GM19239 (cell line): ENCODE data around the gene TIAM2.
A peak's percentile ranks its signal among the peaks of the same experiment; 100 is the strongest.
"Not testable (repeated sequence)": the region's sequence is repeated elsewhere in the genome, so short reads cannot be mapped to it uniquely, and the experiment has no call there.

Source experiments
- DNase-seq: peaks from one replicate; pipeline ENCODE4 v3.0.0; 2011; ENCODE audit warnings: low spot score; ENCODE audit not compliant: insufficient read length
- FAIRE-seq: peaks from 2 replicates; lab custom pipeline; 2011; peaks lifted over from hg19 to GRCh38; lab: Jason Lieb, UNC

TIAM2 gene

GRCh38 chr6:155265843-155266535 is 270.9 kb downstream of the TIAM2 start:
- DNase-seq = no peak
- FAIRE-seq = no peak

DNA sequence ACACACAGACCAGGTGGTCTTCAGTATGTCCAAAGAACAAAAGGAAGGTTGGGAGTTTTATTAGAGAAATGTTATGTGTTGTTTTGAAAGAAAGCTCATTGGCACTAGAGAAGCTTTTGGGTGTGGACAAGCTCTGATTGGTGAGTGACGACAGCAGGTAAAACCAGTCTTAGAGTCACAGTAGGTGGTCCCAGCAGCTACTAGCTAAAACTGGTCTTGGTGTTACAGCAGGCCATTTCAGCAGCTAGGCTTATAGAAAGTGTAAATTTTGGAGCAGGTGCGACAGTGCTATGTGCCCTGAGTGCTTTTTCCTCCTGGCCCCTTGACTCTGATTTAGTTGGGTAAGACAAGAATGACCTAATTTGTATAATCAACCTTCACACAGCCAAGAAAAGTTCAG is 272.3 kb downstream of the TIAM2 start:
- DNase-seq (no peak), FAIRE-seq (no peak)

DNA sequence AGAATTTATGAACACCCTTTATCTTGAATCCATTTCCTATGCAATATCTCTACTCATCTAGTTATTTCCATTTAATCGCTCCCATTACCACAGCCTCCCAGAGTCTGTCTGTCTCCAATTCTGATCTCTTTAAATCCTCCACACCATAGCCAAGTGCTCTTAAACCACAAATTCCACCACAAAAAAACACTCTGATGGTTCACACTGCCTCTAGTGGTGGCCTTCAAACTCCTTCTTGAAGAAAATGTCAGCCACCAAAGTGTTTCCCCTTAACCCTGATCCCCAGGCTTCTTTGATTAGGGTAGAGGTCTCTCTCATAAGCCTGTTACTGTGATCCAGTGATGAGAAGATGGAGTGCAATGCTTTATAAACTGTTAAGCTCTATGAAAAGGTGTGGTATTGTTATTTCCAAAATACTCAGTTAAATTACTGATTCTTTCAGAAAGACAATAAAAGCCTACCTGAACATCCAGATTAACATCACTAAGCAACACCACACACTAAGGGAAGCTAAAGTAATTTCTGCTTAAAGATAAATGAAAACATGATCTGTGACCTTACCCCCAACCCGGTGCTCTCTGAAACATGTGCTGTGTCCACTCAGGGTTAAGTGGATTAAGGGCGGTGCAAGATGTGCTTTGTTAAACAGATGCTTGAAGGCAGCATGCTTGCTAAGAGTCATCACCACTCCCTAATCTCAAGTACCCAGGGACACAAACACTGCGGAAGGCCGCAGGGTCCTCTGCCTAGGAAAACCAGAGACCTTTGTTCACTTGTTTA is 273.2 kb downstream of the TIAM2 start:
- not testable (repeated sequence) for DNase-seq
- peak; percentile 31 for FAIRE-seq

DNA sequence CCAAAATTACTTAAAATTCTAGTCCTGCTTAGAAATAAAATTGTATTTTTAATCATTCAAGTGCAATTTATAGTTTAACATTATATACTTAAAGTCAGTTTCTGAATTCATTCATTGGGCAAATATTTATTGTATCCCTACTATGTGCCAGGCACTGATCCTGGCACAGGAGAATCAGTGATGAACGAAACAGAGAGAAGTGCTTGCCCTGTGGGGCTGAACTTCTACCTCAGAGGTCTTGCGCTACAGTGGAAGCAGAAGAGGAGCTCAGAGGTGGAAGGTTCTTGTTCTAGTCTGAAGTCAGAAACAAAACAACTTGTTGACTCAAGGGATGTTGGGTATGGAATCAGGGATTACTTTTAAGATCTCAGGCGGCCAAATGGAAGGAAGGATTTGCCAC is 274.6 kb downstream of the TIAM2 start:
- DNase-seq (no peak), FAIRE-seq (no peak)

DNA sequence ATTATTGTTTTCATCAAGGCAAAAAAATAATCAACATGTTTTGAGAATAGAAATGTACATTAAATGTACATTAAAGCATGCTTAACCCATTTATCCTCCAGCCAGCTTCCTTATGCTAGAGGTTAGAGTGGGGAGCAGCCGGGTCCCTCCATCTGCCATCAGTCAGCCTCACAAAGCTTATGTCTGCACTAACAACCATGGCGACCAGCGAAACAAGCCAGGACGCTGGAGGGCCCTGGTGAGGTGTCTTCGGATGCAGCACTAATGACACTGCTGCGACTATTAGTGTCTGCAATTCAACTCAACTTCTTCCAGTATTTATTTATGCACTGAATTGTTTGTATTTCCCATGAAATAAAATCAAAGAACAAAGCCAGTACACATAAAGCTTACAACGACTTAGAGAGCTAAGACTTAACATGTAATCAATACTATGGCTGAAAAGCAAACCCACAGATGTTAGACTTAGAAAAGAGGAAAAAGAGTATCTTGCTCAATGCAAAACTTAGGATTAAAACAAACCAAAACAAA is 275.5 kb downstream of the TIAM2 start:
- DNase-seq = no peak
- FAIRE-seq = no peak

- FAIRE-seq (no peak), DNase-seq (no peak)
Observed at GRCh38 chr6:155271145-155271544, 276.0 kb downstream of the TIAM2 start.

DNA sequence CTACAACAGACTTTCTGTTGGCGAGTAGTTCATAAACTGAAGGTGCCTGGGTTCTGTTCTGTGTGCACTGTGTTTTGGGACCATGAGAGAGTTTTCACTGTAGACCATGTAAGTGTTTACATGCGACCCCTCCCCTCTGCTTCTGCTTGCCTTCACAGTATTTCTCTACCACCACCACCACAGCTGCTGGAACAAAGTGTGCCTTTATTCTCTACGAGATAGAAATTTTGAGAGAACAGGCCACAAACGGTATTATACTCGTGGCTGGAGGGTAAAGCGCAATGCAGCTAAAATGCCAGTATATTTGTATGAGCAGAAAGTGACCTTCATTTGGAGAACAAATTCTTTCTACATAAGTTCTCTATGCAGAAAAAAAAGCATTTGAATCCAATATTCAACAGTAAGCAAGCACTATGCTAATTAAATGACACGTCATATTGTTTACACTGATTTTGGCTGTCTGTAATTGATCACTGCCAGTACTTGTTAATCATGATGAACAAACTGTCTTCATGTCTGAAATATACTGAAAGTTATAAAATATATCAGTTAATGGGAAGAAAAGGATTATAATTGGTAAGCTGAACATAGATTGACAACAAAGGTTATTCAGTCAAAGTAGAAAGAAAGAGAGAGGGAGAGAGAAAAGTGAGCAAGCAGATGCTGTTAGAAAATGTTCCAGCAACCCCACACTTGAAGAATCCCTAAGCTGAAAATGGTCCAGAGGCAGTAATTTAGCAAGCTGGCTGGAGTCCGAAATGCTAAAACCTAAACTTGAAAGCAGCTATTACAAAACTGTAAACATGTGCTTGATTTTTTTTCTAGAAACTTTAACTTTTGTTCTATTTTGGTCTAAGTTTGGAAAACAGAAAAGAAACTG is 277.5 kb downstream of the TIAM2 start:
- no peak for FAIRE-seq
- no peak for DNase-seq

- DNase-seq = no peak
Observed at GRCh38 chr6:155273431-155273830, 278.3 kb downstream of the TIAM2 start.

GRCh38 chr6:155274106-155274505 is 279.0 kb downstream of the TIAM2 start:
- FAIRE-seq (no peak), DNase-seq (no peak)

More at GRCh38 chr6:155273431-155273830, 278.3 kb downstream of the TIAM2 start:
- no peak for FAIRE-seq

DNA sequence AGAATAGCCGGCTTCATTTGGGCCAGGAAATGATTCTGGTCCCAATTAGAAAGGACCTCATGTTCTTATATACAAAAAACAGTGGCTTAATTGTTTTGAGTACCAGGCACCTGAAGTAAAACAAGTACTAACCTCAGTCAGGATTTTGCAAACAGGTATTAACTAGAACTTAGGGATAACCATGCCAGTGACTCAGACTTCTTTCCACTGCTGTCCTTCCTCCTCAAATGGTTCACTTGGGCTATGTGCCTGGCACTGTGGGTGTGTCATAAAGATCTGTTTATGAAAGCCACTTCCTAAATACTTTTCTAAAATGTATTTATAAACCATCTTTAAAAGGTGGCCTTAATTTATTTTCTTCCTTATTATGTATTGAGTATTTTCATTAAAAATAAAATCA is 279.4 kb downstream of the TIAM2 start:
- no peak for DNase-seq
- FAIRE-seq = no peak

GRCh38 chr6:155275808-155276480 is 280.8 kb downstream of the TIAM2 start:
- DNase-seq (no peak), FAIRE-seq (no peak)

DNA sequence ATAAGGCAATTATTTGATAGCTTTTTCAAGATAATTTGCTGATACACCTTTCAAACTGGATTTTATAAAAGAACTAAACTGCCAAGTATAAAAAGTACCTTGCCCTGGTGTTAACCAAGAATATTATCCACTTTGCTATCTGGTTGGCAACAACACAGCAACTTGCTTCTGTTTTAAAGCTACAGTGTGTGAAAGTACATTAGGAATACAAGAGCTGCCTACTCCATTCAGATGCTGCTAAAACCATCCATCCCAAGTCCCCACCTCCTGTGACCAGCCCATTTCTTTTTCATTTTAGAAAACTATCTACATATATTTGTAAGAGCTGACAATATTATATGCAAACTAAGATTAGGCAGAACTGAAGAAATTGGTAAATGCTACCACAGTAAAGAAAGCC is 281.5 kb downstream of the TIAM2 start:
- DNase-seq (no peak), FAIRE-seq (peak; percentile 42)

DNA sequence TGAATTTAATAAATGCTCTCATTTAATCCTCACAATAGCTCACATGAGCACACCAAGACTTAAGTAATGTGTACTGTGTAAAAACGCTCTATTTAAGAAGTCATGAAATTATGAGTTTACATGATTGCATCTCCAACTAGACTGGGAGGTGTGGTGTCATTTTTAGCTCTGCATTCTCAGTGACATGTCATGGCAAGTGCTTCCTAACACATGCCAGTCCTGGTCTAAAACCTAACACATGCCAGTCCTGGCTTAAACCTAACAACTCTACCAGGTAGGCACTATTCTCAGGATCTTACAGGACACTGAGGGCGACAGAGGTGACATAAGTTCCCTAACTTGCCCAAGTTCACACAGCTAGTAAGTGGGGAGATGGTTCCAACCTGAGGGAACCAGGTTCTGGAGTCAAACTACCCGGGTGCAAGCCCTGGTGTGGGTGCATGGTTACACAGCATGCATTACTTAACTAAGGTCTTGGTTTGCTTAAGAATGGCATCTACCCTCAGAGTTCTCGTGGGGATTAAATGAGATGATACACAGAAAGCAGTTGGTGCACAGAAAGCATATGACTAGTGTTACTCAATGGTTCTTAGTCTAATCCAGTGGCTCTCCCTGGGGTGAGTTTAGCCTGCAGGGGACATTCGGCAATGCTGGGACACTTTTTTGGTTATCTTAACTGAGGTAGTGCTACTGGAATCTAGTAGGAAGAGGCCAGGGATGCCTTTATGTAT is 283.4 kb downstream of the TIAM2 start:
- DNase-seq (no peak), FAIRE-seq (peak; percentile 14)

GRCh38 chr6:155284775-155285174 is 289.7 kb downstream of the TIAM2 start:
- DNase-seq (no peak), FAIRE-seq (peak; percentile 31)

DNA sequence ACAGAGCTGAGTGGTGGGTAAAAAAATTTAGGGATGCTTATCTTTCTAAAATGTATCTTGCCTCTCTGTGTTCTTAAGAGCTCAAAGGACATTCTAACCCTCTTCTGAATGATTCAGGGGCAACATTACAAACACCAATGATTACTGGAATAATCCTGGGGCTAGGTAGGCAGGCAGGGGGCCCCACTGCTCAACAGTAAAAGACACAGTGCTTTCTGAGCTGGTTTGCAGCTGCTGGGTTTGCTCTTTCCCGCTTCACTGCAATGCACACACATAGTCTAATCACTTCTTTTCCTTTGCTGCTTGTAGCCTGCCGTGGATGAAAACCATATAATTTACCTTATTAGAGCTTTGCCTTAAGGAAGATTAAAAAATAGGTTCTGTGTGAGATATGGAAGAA is 292.6 kb downstream of the TIAM2 start:
- DNase-seq (no peak), FAIRE-seq (no peak)

DNA sequence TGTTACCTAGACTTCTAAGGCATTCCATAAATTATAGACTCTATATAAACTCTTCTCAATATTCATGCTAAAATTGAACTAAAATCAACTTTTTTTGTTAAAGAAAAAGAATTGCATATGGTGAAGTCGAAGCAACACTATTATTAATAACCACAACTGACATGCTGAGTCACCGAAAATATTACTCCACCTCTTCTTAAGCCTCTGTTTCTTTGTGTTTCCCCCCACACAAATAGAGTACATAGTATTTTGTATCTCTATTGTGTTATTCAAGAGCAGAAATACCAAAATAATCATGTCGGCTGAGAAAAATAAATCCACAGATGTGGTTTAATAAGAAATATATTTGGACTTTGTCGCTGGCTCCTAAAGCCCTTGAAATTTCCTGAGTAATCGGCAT is 295.4 kb downstream of the TIAM2 start:
- FAIRE-seq (no peak), DNase-seq (no peak)

DNA sequence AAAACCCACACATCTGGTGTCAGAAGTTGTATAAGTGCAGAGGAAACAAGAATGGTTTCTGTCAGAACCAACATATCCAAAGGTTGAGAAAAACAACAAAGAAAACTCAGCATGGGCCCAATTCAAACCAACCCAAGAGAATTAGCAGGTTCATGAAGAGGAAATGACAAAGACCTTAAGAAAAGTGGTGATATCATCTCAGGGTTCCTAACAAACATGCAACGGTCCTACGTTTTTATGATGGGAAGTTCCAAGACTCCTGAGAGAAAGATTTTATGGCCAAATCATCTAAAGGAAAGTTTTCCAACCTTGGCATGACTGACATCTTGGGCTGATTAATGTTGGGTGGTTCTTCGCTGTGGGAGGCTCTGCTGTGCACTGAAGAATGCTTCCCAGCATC is 296.2 kb downstream of the TIAM2 start:
- DNase-seq (no peak), FAIRE-seq (no peak)

GRCh38 chr6:155292711-155293110 is 297.6 kb downstream of the TIAM2 start:
- no peak for FAIRE-seq
- DNase-seq = no peak

DNA sequence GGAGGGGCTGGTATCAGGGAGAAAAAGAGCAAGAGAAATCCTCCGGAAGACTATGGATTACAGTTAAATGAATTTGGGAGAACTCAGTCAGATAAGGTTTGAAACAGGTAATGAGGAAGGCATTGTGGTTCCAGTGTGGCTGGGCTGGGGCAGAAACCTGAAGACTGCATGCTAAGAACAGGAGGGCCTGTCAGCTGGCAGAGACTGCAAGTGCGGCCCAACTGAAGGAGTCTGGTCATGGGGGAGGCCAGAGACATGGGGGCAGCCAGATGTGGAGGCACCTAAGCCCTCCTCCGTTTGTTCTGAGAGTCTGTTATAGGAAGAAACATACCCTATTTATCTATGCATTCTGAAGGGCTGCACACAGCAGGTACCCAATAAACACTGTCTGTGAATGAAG is 302.6 kb downstream of the TIAM2 start:
- FAIRE-seq (no peak), DNase-seq (no peak)
